Mesodermal cell (in vitro differentiated cells): ENCODE results near the gene SLC48A1.

Source experiments
- H3K27ac ChIP-seq: 2 replicates; pipeline ENCODE4 v1.7.0; 2013; ENCODE audit warnings: mild to moderate bottlenecking, low read depth, low read length, moderate library complexity; ENCODE audit not compliant: severe bottlenecking
- H3K36me3 ChIP-seq: 2 replicates; pipeline ENCODE4 v1.7.1; 2013; ENCODE audit warnings: mild to moderate bottlenecking, low read length, moderate library complexity; ENCODE audit not compliant: control insufficient read depth, insufficient read depth
- H3K4me1 ChIP-seq: one replicate; pipeline ENCODE4 v1.7.1; 2013; ENCODE audit warnings: mild to moderate bottlenecking, low read length; ENCODE audit not compliant: insufficient read depth, control insufficient read depth, poor library complexity, severe bottlenecking
- H3K4me3 ChIP-seq: 2 replicates; pipeline ENCODE4 v1.7.0; 2013; ENCODE audit warnings: low read length, control low read depth, mild to moderate bottlenecking; ENCODE audit not compliant: insufficient read depth, poor library complexity, severe bottlenecking; ENCODE audit errors: extremely low read depth
- H3K9me3 ChIP-seq: 2 replicates; pipeline ENCODE4 v1.7.1; 2013; ENCODE audit warnings: mild to moderate bottlenecking, low read length, moderate library complexity; ENCODE audit not compliant: control insufficient read depth
- WGBS, 2 experiments: methylation state at CpG; one replicate each; pipeline ENCODE4 v1.1.5; 2013; ENCODE audit warnings: missing lambda C conversion rate in 2 of 2; ENCODE audit not compliant: insufficient coverage in 2 of 2; 5-methylcytosine and 5-hydroxymethylcytosine counted together

SLC48A1 gene

DNA sequence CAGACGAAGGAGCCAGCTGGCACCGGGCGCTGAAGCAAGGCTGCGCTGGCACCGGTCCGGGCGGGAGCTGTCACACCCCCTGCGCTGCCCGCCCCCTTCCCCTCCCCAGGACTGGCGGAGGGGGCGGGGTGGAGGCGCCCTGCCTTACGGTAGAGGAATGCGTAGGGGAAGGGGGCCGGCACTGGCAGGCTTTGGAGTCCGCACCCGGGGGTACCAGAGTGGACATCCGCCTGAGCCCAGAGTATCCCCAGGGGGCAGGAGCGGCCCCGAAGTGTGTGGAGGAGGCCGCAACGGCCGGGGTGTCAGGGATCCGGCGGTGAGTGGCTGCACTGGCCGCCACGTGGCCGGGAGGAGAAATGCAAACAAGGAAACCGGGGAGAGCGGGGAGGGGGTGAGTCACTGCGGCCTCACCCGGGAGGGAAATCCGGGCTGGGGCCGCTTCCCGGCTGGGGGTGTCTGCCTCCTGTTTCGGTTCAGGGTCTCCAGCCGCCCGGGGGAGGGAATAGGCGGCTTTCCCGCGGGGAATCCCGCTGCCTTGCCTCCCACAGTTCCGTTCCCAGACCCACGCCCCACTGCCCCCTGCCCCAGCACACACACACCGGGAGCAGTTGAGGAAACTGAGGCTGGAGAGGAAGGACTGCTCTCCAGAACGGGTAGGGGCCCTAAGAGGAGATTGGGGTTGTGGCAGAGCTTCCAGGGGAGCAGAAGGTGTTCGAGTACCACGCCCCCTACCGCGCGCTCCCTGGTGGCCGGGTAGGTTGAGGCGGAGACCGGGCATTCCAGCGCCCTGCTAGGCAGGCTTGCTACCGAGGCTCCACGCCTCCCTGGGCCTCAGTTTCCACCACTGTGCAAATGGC is 14.0 kb upstream of the SLC48A1 start, which contains the start of gene RAPGEF3:
TSS of gene RAPGEF3 (minus strand) at position 47 of the 857 bp plus-strand sequence. CDS start 324 bp downstream, outside the sequence.
- Histone ChIP-seq H3K9me3 (no peaks in the 10 kb centered on the region), H3K4me3 (peak within 1 kb of the TSS; percentile 52), H3K4me1 (peaks cover 17% of the 10 kb centered on the region), H3K27ac (peak within 1 kb of the TSS; percentile 62), H3K36me3 (no peaks in the 10 kb centered on the region)
- 5 to 9% methylated on average over 33 of the region's 57 CpGs for whole genome bisulfite sequencing, 2 experiments

DNA sequence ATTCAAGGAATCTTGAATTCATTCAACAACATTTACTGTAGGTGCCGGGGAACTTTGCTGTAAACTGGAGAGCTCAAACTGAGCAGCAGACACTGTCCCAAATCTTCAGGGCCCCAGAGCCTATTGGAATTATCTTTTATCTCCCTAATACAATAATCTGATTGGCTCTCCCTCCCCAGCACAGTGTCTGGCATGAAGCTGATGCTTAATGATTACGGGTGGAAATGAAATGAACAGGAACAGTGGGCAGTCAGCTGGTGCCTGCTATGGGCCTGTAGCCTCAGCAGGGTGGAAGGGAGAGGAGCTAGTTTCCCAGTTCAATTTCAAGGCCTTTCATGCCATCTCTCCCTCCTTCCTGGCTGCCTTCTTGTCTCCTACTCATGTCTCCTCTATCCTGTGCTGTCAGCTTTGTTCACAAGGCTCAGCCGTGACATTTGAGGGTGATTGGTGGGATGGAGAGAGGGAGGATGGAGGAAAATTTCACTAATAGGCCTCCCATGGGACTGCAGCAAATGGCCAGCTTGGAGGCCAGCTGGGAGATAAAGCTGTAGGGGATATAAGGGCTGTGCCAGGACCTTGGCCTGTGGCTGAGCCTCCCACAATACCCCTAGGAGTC is 10.1 kb upstream of the SLC48A1 start:
- no peaks in the 10 kb centered on the region for H3K36me3 ChIP-seq
- no peak overlapping the region for H3K4me3 ChIP-seq
- peaks cover 18% of the 10 kb centered on the region for H3K4me1 ChIP-seq
- no peak overlapping the region for H3K27ac ChIP-seq
- H3K9me3 ChIP-seq: no peaks in the 10 kb centered on the region
- 86 to 100% methylated on average over 1 to 3 of the region's 3 CpGs for WGBS, 2 experiments

DNA sequence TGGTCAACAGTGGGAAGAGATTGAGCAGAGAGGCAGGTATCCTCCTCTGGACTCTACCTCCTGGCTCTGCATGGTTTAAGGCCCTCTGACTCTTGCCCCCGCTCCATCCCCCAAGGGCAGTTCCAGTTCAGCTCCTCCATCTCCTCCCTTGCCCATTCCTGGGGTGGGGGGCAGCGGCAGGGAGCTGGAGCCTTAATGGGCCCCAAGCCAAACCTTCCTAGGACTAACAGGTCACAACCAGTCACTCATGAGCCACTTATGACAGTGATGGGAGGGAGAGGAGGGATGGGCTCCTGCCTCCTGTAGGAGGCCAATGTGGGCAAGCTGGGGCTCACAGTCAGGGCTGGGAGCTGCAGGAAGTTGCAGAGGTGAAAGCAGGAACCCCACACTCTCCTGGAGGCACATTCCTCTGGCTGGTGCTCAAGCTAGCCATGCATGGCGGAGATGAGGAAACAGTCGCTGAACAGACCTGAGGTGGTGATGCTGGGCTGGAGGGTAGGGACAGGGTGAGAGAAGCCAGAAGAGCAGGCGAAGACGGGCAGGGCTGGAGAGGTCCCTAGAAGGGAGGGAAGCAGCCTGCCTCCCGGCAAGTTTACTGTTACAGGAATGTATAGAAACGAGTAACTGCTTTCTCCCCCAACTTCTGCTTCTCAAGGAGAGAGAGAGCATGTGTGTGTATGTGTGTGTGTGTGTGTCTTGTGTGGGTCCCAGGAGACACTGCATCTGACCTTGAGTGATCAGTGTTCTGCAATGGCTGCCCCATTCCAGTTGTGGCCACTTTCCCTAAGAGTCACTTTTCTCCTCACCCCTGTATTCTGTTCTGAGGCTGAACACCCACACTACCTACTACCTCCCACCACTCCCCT is 9.3 kb upstream of the SLC48A1 start:
- Histone ChIP-seq H3K9me3 (no peaks in the 10 kb centered on the region), H3K4me1 (peaks cover 21% of the 10 kb centered on the region), H3K36me3 (no peaks in the 10 kb centered on the region), H3K27ac (no peak overlapping the region), H3K4me3 (no peak overlapping the region)
- WGBS, 2 experiments: 87 to 92% methylated on average over 6 of the region's 8 CpGs

DNA sequence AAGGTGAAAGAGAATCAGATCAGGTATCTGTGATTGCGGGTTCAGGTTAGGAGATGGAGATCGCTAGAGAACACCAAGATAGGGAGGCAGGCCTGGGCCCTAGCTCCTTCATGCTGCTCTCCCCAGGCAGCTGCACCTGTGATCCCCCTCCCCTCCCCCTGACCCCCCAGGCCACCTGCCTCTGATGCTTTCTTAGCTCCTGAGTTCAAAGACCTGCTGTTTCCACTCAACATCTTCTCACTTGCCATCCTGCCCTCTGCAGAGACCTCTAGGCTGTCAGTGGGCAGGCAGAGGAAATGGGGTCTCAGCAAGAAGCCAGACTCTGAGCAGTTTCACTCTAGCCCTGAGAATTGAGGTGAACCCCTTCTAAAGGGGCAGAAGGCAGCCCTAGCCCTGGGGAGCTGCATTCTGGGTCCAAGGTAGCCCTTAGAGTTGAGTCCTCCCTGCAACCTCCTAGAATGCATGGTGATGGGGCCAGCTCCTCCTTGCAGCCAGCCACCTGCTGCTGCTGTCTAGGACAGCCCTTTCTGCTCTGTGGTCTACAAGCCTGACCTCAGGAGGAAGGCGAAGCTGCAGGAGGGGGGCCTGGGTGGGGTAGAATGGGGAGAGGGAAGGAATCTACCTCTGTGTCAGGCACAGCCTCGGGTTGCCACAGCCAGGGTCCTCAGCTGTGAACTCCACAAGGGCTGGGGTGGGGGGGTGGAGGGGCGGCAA is 6.4 kb upstream of the SLC48A1 start:
- H3K4me1 ChIP-seq: peaks cover 32% of the 10 kb centered on the region
- H3K9me3 ChIP-seq: no peaks in the 10 kb centered on the region
- no peak overlapping the region for H3K4me3 ChIP-seq
- 75% methylated on average over 4 of the region's 5 CpGs; no CpG with 5 or more reads in 1 of the 2 experiments for WGBS, 2 experiments
- no peaks in the 10 kb centered on the region for H3K36me3 ChIP-seq
- no peak overlapping the region for H3K27ac ChIP-seq

DNA sequence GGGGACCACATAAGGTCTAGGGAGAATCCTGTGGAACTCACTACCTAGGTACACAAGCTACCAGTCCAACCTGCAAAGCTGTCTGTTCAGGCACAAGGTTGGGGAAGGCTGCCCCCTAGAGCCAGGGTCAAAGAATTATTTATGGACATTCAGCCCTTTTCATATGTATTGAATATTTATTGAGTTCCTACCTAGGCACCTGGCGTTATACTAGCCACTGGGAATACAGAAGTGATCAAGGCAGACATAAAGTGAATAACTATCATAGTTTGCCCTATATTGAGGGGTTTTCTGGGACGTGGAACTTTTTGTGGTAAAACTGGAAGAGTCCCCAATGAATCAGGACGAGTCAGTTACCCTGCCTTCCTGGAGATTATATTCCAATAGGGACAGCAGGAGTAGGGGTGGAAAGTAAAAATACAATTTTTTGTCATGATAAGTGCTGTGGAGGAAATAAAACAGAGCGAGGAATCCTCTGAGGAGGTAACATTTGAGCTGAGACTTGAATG is 5.8 kb upstream of the SLC48A1 start:
- Histone ChIP-seq H3K36me3 (no peaks in the 10 kb centered on the region), H3K9me3 (no peaks in the 10 kb centered on the region), H3K27ac (no peak overlapping the region), H3K4me1 (peaks cover 33% of the 10 kb centered on the region), H3K4me3 (no peak overlapping the region)
- 80 to 89% methylated on average over 3 of the region's 4 CpGs for WGBS, 2 experiments

DNA sequence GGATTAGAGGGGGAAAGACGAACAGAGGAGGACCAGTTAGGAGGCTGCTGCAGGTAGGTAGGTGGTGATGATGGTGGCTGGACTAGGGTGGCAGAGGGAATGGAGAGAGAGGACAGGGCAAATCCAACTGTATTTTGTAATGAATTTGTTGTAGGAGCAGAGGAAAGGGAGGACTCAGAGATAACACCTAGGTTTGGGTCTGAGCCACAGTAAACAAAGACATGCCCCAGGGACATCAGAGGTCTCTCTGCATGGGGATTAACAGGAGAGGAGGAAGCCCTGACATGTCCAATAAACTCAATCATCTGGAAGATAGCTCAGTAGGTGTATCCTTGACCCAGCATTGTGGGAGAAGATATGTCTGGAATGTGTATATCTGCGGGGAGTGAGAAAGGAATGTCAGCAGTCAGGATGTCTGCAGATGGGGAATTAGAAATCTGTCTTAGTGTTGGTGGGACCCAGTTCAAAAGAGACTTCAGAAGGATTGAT is 4.7 kb upstream of the SLC48A1 start:
- WGBS, 2 experiments: 56 to 75% methylated on average over 2 of the region's 2 CpGs
- Histone ChIP-seq H3K9me3 (no peaks in the 10 kb centered on the region), H3K4me3 (no peak overlapping the region), H3K27ac (peak overlapping the region; percentile 47), H3K4me1 (peaks cover 34% of the 10 kb centered on the region), H3K36me3 (no peaks in the 10 kb centered on the region)

DNA sequence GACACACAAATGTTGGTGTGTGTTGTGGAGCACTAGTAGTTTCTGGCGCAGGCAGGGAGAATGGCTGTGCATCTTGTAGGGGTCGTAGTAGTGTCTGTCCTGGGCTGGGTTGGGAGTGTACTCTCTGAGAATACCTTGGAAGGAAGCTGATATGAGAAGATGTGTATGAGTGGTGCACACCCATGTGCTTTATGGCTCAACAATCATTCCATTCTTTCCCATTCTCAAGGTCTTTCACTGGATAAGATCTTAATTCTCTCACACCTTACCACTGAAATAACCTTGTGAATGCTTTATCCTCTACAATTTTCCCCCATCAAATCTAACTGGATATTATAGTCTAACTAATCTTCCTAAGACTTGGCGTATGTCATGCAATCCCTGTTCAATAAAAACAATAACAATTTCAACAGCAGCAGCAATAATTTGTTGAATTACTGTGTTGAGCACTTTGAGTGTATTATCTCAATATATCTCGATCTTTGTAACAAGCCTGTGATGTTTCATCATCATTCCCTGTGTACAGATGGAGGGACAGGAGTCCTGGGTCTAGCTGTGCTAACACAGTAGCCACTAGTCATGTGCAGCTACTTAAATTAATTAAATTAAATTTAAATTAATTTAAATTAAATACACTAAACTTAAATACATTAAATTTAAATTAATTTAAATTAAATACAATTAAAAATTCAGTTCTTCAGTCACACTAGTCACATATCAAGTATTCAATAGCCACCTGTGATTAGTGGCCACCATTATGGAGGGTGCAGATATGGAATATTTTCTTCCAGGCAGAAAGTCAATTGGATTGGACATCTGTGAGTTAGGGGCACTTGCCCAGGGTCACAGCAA is 3.6 kb upstream of the SLC48A1 start:
- peaks cover 34% of the 10 kb centered on the region for H3K4me1 ChIP-seq
- no peak overlapping the region for H3K4me3 ChIP-seq
- no peaks in the 10 kb centered on the region for H3K9me3 ChIP-seq
- no peak overlapping the region for H3K27ac ChIP-seq
- no peaks in the 10 kb centered on the region for H3K36me3 ChIP-seq
- WGBS, 2 experiments: 100% methylated on average over 1 to 2 of the region's 4 CpGs

DNA sequence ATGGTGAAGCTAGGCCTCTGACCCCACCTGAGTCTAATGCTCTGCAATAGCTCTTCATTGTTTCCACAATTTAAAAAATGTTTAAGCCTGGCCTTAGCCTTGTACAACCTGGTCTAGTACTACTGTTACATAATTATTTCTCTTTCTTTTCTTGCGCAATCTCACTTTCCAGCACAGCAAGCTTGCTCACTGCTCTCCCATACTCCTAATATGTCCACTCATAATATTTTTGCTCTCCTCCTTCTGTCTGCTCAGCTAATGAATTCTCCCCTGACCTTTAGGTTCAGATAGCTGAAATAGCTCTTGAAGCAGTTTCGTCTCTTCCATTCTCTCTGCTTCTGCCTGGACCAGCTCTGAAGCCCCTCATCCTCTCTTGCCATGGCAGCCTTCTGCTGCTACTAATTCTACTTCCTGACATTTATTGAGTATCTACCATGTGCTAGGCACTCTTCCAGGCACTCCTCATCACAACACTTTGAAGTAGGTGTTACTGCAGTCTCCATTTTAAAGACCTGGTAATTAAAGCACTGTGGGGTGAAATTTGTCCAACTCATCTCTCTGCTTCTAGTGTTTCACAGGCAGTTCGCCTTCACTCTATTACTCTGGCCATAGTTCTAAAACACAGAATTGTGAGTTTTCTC is 2.8 kb upstream of the SLC48A1 start:
- H3K4me1 ChIP-seq: peaks cover 35% of the 10 kb centered on the region
- no peaks in the 10 kb centered on the region for H3K9me3 ChIP-seq
- H3K36me3 ChIP-seq: no peaks in the 10 kb centered on the region
- no peak overlapping the region for H3K4me3 ChIP-seq
- WGBS, 2 experiments: 85 to 94% methylated on average over 2 to 3 of the region's 3 CpGs
- no peak overlapping the region for H3K27ac ChIP-seq

DNA sequence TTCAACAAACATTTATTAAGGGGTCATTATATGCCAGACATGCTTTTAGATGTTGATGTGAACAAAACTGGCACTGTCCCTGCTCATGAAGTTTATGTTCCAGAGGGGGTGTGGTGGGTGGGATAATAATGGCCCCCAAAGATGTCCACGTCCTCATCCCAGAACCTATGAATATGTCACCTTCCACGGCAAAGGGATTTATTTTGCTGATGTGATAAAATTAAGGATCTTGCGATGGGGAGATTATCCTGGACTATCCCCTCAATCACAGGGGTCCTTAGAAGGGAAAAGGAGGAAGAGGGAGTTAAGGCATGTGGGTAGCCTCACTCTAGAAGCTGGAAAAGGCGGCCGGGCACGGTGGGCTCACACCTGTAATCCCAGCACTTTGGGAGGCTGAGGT is 1.7 kb upstream of the SLC48A1 start:
- H3K9me3 ChIP-seq: no peaks in the 10 kb centered on the region
- H3K27ac ChIP-seq: no peak overlapping the region
- no peaks in the 10 kb centered on the region for H3K36me3 ChIP-seq
- 95% methylated on average over 4 of the region's 6 CpGs; no CpG with 5 or more reads in 1 of the 2 experiments for WGBS, 2 experiments
- peaks cover 41% of the 10 kb centered on the region for H3K4me1 ChIP-seq
- no peak overlapping the region for H3K4me3 ChIP-seq
